Nephron progenitor cell (in vitro differentiated cells): Measurements from ENCODE around the gene NKX2-3.

Experiments used
- DNase-seq: peaks from one replicate; pipeline ENCODE4 v3.0.0; 2021
- H3K27ac Mint-ChIP-seq: 2 replicates; pipeline ENCODE4 v1.8.0; 2021; ENCODE audit warnings: mild to moderate bottlenecking, moderate library complexity, mixed read lengths
- H3K27me3 Mint-ChIP-seq: 2 replicates; pipeline ENCODE4 v1.8.0; 2021; ENCODE audit warnings: mild to moderate bottlenecking, low read depth, mixed read lengths; ENCODE audit not compliant: poor library complexity
- H3K36me3 Mint-ChIP-seq: 2 replicates; pipeline ENCODE4 v1.8.0; 2021; ENCODE audit warnings: low read depth, mixed read lengths
- H3K4me1 Mint-ChIP-seq: 2 replicates; pipeline ENCODE4 v1.8.0; 2021; ENCODE audit warnings: mixed read lengths
- H3K4me3 Mint-ChIP-seq: 2 replicates; pipeline ENCODE4 v1.8.0; 2021; ENCODE audit warnings: mild to moderate bottlenecking, moderate library complexity, mixed read lengths
- H3K9me3 Mint-ChIP-seq: 2 replicates; pipeline ENCODE4 v1.8.0; 2021; ENCODE audit warnings: mild to moderate bottlenecking, moderate library complexity, mixed read lengths
- CTCF ChIP-seq: fragments of 200-600 bp; sonication (generic); IDR thresholded peaks from 2 replicates; pipeline ENCODE4 v1.5.0; 2021; ENCODE audit warnings: antibody characterized with exemption

The NKX2-3 gene

GRCh38 chr10:99532687-99533495 is at the start of gene NKX2-3:
Gene NKX2-3, plus strand, starts transcription at chr10:99532942. Its CDS starts 190 bp downstream, at chr10:99533132.
- Mint-ChIP-seq H3K27me3 (peaks cover 98% of the 10 kb centered on the region), H3K4me1 (peaks cover 25% of the 10 kb centered on the region), H3K4me3 (peak within 1 kb of the TSS; percentile 18), H3K36me3 (no peaks in the 10 kb centered on the region), H3K27ac (no peak within 1 kb of the TSS), H3K9me3 (peaks cover 10% of the 10 kb centered on the region)
- TF ChIP-seq CTCF = no peak
- peak; percentile 84 for DNase-seq

- Mint-ChIP-seq H3K4me1 (no peaks in the 10 kb centered on the region), H3K27me3 (peaks cover 97% of the 10 kb centered on the region), H3K36me3 (no peaks in the 10 kb centered on the region), H3K4me3 (no peak overlapping the region), H3K27ac (no peak overlapping the region), H3K9me3 (no peaks in the 10 kb centered on the region)
- no peak for TF ChIP-seq CTCF
- DNase-seq = no peak
Measured at GRCh38 chr10:99484626-99485581, 47.8 kb upstream of the NKX2-3 start.

GRCh38 chr10:99487125-99487807 is 45.5 kb upstream of the NKX2-3 start:
- H3K27ac Mint-ChIP-seq = no peak overlapping the region
- no peaks in the 10 kb centered on the region for H3K9me3 Mint-ChIP-seq
- no peaks in the 10 kb centered on the region for H3K36me3 Mint-ChIP-seq
- no peak overlapping the region for H3K4me3 Mint-ChIP-seq
- peaks cover 100% of the 10 kb centered on the region for H3K27me3 Mint-ChIP-seq
- H3K4me1 Mint-ChIP-seq = no peaks in the 10 kb centered on the region
- DNase-seq = no peak
- no peak for TF ChIP-seq CTCF

GRCh38 chr10:99489271-99489670 is 43.5 kb upstream of the NKX2-3 start:
- Mint-ChIP-seq H3K27ac (no peak overlapping the region), H3K4me1 (no peaks in the 10 kb centered on the region), H3K4me3 (no peak overlapping the region), H3K36me3 (no peaks in the 10 kb centered on the region), H3K27me3 (peaks cover 93% of the 10 kb centered on the region), H3K9me3 (no peaks in the 10 kb centered on the region)
- no peak for DNase-seq
- no peak for TF ChIP-seq CTCF

- TF ChIP-seq CTCF = no peak
- Mint-ChIP-seq H3K27me3 (peaks cover 85% of the 10 kb centered on the region), H3K9me3 (peaks cover 23% of the 10 kb centered on the region), H3K36me3 (no peaks in the 10 kb centered on the region), H3K27ac (no peak overlapping the region), H3K4me3 (no peak overlapping the region), H3K4me1 (no peaks in the 10 kb centered on the region)
- no peak for DNase-seq
Measured at GRCh38 chr10:99497343-99498025, 35.3 kb upstream of the NKX2-3 start.
